ENCODE data around the gene AADAC.

DNA sequence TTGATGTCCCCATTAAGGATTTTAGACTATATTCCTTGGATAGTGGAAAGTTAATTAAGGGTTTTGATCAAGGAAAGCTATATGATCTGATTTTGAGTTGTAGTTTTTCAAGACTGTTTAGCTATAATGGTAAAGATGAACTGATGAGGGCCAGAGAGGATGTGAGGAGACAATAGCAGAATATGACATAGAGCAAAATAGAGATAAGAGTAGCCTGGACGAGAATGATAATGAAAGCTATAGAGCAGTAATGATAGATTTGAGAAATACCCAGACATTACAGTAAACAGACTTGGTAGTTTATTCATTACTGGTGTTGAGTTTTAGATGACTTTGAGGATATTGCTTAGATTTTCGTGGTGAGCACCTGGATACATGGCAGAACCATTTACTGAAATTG, 63.4 kb downstream of the AADAC start:
- no peak for TF ChIP-seq CTCF (IDR thresholded peaks at IDR 0.05)
- no peak for TF ChIP-seq ZFX (IDR thresholded peaks at IDR 0.05; ENCODE audit: borderline replicate concordance)
